GM19099 (cell line): Measurements from ENCODE around the gene NPEPL1.

Experiments used
- POLR2A ChIP-seq: IDR thresholded peaks from 3 replicates; pipeline ENCODE4 v1.6.1; 2011; ENCODE audit warnings: low read depth; ENCODE audit not compliant: insufficient read length; ENCODE audit errors: extremely low read depth

NPEPL1 gene

DNA sequence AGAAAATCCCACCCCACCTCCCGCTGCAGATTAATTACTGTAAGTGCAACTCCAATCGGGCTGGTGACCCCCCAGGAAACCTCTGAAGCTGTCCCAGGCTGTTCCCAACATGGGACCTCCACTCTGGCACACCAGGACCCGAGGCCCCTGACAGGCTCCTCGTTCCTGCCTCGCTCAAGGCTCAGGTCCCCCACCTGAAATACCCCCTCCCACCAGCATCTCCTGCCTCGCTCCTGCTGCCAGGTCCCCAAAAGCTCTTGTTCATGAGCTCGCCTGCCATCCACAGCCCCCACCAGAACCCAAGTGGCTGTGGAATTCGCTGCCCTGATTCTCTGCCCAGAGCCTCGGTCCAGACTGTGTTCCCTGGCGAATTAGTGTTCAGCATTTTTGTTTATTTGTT, 26.1 kb downstream of the NPEPL1 start:
- no peak for TF ChIP-seq POLR2A

DNA sequence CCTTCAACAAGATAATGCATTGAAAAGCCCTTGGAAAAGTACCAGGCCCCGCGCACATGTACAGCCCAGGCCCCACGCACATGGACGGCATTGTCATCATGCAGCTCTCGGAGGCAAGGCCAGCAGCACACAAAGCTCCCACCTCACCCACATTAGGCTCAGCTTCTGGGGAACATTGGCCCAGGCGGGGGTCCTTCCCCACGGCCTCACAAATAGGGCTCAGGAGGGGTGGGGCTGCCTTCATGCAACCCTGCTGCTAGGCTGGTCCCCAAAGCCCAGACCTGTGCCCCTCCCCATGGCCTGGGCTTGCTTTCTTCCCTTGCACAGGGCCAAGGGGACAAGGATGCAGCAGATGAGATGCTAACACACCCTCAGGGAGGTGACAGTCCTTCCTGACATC, 26.7 kb downstream of the NPEPL1 start:
- TF ChIP-seq POLR2A = no peak

DNA sequence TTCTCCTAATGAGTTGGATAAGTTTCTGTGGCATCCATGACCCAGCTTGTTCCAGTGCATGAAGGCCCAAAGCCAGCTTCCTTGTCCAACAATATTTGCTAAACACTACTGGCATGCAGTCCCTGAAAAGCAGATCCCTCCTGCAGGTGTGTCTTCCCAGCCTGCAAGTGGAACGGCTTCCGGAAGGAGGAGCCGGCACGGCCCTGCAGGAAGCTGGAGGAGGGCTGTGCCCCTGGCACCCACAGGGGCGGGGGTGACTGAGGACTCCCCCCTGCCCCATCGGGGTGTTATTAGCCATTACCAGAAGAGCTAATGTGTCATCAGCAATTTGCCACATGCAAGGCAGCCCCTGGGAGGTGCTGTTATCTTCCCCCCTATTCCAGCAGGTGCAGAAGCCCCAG, 27.4 kb downstream of the NPEPL1 start:
- no peak for TF ChIP-seq POLR2A

GRCh38 chr20:58720890-58721289, 28.3 kb downstream of the NPEPL1 start:
- TF ChIP-seq POLR2A = no peak

DNA sequence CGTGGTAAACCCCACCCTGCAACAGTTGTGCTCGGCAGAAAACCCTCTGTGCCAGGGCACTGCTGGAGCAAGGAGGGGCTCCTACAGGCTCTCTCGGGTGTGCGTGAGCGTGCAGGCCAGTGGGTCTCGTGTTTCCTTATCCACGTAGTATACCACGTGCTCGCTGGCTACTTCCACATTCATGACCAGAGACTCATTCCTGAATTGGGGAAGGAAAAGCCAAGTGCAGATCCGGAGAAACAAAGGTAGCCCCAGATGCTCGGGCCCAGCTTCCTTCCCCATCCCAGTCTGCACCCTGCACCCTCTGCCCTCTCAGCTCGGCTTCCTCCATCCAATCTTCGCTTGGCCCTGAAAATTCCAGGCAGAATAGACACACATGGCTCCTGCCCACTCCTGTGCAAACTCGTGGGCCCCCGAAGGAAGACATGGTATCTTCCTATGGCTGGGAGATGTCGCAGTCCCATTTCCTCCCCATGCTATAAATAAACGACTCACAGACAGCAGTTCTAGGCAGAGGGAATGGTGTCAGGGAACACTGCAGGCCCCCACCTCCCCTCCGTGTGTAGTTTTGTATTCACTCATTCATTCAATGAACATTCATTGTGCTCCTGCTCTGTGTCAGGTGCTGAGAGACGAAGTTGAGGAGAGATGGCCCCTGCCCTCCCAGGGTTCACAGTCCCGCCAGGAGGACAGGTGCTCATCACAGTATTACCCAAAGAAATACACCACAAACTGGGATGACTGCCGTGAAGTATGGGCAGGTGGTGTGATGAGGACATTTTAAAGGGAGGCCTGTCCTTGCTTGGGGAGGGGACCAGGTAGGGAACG, 29.6 kb downstream of the NPEPL1 start:
- no peak for TF ChIP-seq POLR2A

- TF ChIP-seq POLR2A = no peak
Observed at GRCh38 chr20:58722877-58723627, 30.5 kb downstream of the NPEPL1 start.

- TF ChIP-seq POLR2A = no peak
Observed at GRCh38 chr20:58723628-58723984, 31.0 kb downstream of the NPEPL1 start.

- no peak for TF ChIP-seq POLR2A
Observed at GRCh38 chr20:58731192-58731591, 38.6 kb downstream of the NPEPL1 start.

DNA sequence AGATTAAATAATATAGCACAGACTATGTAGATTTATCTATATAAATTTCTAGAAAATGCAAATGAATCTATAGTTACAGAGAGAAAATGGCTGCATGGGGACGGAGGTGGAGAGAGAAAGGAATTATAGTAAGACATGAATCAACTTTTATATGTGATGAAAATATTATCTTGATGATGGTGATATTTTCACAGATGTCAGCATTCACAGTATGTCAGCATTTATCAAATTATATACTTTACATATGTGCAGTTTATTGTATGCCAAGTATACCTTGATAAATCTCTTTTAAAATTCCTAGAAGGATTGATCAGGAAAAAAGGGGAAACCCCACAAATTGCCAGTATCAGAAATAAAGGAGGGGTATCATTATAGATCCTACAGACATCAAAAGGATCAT, 44.6 kb downstream of the NPEPL1 start:
- no peak for TF ChIP-seq POLR2A

- no peak for TF ChIP-seq POLR2A
Observed at GRCh38 chr20:58740356-58741308, 48.0 kb downstream of the NPEPL1 start.

GRCh38 chr20:58741384-58741783, 48.8 kb downstream of the NPEPL1 start:
- TF ChIP-seq POLR2A = no peak

DNA sequence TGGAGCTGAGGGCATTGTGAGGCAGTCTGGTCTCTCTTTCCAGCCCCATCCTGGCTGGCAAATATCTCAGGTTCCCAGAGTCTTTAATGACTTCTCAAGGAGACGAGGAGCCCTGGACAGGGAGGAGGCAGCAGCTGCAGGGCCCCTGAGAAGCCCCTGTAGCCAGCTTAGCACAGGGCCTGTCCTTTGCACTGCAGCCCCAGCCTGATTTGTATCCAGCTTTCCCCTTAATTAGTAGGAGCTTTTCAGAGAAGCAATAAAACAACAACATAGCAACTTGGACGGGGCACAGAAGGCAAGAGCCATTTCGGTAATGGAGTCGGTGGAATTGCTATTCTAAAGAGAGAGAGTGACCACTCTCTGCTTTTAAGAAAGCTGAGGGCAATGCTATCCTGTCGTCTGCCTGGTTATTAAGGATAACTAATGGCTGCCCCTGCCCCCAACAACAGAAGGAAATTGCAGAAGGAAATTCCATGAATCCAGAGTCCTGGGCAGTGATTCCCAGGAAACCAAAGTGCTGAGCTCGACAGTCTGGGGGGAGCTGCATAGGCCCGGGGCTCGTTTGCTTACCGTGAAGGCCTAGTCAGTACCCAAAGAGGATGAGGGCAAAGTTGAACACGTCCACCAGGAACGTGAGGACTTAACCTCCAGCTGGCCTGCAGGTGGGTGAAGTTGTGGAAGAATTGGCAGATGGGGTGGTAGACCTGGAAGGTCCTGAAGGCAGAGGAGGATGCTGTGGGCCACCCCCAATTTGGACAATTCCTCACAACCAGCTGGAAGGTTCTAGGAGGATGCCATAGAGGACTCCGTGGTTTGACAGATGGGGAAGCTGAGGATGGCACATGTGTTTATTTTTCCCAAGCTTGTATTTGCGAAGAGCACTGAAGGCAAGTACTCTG, 50.3 kb downstream of the NPEPL1 start:
- TF ChIP-seq POLR2A = no peak

DNA sequence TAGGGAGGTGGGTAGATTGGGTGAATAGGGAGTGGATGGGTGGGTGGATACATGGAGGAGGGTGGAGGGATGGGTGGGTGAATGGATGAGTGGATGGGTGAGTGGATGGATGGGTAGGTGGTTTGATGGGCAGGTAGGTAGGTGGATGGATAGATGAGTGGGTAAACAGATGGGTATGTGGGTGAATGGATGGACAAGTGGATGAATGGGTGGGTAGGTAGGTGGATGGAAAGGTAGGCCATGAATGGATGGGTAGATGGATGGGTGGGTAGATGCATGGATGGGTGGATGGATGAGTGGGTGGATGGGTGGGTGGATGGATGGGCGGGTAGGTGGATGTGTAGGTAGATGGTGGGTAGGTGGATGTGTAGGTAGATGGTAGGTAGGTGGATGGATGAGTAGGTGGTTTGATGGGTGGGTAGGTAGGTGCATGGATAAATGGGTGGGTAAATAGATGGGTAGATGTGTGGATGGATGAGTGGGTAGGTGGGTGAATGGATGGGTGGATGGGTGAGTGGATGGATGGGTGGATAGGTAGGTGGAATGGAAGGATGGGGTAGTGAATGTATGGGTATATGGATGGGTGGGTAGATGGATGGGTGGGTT, 51.4 kb downstream of the NPEPL1 start:
- no peak for TF ChIP-seq POLR2A

DNA sequence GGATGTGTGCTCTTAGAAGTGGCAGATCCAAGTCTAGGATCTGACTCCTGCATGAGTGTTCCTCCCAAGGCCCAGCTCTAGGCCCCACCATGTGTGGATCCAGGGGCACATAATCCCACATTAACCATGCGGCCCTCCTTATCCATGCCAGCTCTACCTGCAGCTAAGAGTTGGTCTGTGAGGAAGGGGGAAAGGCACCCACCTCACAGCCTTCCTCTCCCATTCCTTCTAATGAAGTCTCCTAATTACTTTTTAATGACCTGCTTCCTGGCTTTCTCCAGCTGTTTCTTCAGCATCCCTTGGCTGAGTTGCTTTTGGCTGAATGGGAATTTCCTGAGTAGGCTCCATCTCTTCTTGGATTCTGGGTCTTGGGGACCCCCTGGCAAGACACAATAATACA, 52.2 kb downstream of the NPEPL1 start:
- no peak for TF ChIP-seq POLR2A
